ENCODE data around the gene ZNF76.

DNA sequence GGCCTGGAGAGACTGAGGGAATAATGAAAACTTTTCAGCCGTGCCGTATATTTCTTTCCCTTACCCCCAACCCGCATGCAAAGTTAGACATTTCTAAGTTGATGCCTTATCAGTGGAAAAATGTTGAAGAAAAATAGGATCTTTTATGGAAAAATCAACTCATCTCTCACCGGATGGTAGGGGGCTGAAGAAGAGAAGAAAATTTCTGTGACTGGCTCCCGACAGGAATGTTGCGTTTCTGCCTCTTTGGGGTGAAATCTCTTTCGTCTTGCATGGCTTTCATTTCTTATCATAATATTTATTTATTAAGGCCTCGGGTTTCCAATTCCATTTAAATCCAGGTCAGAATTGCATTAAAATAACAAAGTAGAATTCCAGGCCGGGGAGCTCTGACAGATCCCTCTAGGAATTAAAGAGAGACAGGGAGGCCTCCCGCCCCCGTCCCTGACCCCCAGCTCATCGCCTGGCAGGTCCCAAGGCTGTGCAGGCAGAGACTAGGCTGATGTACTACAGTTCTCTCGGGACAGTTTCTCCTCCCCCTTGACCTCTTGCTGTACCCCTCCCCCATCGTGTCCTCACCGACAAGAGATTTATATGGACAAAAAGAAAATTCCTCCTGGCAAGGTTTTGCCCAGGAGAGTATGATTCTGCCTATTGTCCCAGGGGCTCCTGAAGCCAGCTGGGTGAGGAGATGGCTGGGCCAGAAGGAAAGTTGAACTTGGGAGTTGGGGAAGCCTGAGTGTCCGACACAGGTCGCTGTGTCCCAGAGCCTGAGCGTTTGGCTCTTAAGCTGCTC is 44.5 kb upstream of the ZNF76 start:
- TF ChIP-seq CBX5 (IDR thresholded peaks at IDR 0.05; ENCODE audit: low read depth, low read length), result no peak
- no peak for TF ChIP-seq POLR2A (IDR thresholded peaks at IDR 0.05; ENCODE audit: control extremely low read depth in 1 of 2, low read depth in 2 of 2, low read length in 2 of 2)
